Fibroblast of mammary gland (primary cell): Measurements from ENCODE around the gene MAP7D3.

Experiments
- DNase-seq: peaks from one replicate; pipeline ENCODE4 v3.0.0-alpha.2; 2010; ENCODE audit warnings: low read depth
- H3K4me3 ChIP-seq: 2 replicates; pipeline ENCODE4 v1.5.1; 2011; ENCODE audit warnings: low read depth, mild to moderate bottlenecking, low read length, moderate library complexity; ENCODE audit not compliant: control insufficient read depth
- TF ChIP-seq, protein P1 (sequence below): conservative IDR thresholded peaks from 2 replicates; pipeline ENCODE4 v1.5.1; 2011; ENCODE audit warnings: low read depth, low read length, inconsistent platforms; ENCODE audit not compliant: control insufficient read depth, insufficient read depth

The MAP7D3 gene

GRCh38 chrX:136186023-136186413 lies 65.2 kb downstream of the MAP7D3 start:
- no peak overlapping the region for H3K4me3 ChIP-seq
- TF ChIP-seq, protein P1, sequence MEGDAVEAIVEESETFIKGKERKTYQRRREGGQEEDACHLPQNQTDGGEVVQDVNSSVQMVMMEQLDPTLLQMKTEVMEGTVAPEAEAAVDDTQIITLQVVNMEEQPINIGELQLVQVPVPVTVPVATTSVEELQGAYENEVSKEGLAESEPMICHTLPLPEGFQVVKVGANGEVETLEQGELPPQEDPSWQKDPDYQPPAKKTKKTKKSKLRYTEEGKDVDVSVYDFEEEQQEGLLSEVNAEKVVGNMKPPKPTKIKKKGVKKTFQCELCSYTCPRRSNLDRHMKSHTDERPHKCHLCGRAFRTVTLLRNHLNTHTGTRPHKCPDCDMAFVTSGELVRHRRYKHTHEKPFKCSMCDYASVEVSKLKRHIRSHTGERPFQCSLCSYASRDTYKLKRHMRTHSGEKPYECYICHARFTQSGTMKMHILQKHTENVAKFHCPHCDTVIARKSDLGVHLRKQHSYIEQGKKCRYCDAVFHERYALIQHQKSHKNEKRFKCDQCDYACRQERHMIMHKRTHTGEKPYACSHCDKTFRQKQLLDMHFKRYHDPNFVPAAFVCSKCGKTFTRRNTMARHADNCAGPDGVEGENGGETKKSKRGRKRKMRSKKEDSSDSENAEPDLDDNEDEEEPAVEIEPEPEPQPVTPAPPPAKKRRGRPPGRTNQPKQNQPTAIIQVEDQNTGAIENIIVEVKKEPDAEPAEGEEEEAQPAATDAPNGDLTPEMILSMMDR, result no peak
- DNase-seq, result no peak

GRCh38 chrX:136185401-136186022 lies 65.7 kb downstream of the MAP7D3 start:
- TF ChIP-seq, protein P1, result no peak
- no peak overlapping the region for H3K4me3 ChIP-seq
- DNase-seq, result peak; percentile 74

GRCh38 chrX:136183917-136184316 lies 67.3 kb downstream of the MAP7D3 start:
- no peak overlapping the region for H3K4me3 ChIP-seq
- TF ChIP-seq, protein P1, result no peak
- peak; percentile 67 for DNase-seq

- TF ChIP-seq, protein P1, result no peak
- DNase-seq, result no peak
Observed at GRCh38 chrX:136183172-136183571, 68.0 kb downstream of the MAP7D3 start.

DNA sequence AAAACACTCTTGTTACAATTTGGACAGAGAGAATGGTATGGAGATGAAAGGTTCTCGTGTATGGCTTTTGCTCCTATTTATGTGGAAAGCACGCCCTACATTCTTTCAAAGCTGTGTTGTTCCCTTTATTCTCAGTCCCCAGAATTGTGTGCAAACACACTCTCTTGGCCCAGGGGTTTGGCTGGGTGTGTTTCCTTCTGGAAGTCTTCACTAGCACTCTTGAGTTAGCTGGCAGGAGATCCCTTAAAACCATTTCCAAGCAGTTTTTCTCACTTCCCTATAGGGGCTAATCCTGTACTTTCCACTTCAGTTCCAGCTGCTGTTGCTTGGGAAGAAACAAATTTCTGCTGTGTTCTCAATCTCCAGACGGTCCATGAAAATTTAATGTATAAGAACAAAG lies 68.8 kb downstream of the MAP7D3 start:
- TF ChIP-seq, protein P1, result no peak
- no peak overlapping the region for H3K4me3 ChIP-seq
- DNase-seq, result no peak

More at GRCh38 chrX:136183172-136183571, 68.0 kb downstream of the MAP7D3 start:
- H3K4me3 ChIP-seq, result no peak overlapping the region

DNA sequence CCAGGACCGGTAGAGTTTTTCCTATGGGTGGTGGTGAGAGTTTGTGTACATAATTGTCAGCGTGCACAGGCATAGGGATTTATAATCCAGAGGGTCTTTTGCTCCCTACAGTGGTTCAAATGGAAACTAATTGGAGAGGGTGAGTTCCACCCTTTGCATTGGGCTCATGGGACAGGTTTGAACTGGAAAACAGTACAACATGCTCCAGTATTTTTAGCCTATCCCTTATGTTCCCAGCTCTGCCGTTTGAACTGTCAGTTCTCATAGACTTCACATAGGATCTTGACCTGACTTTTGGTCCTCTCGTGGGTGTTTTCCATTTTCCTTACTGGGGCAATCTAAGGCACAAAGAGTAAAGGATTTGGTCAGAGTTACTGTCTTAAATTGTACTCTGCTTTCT lies 72.1 kb downstream of the MAP7D3 start:
- DNase-seq, result no peak
- no peak overlapping the region for H3K4me3 ChIP-seq
- TF ChIP-seq, protein P1, result no peak
